ENCODE results near the gene MTLN.

- TF ChIP-seq SRF (IDR thresholded peaks at IDR 0.05; ENCODE audit: low read depth, low read length) (no peak), ZBTB38 (CRISPR knock-in tag; IDR thresholded peaks at IDR 0.05) (no peak), ZNF687 (CRISPR knock-in tag; IDR thresholded peaks at IDR 0.05) (no peak), ZNF883 (CRISPR knock-in tag; IDR thresholded peaks at IDR 0.05; ENCODE audit: not compliant biosample characterization) (no peak), ZNF274 (CRISPR knock-in tag; IDR thresholded peaks at IDR 0.05) (no peak), PRDM15 (CRISPR knock-in tag; IDR thresholded peaks at IDR 0.05) (no peak), ZNF136 (CRISPR knock-in tag; IDR thresholded peaks at IDR 0.05; ENCODE audit: low read depth) (no peak), MED13 (CRISPR knock-in tag; IDR thresholded peaks at IDR 0.05) (no peak), NR2C2 (CRISPR knock-in tag; IDR thresholded peaks at IDR 0.05; ENCODE audit: borderline replicate concordance) (no peak), TCF7L2 (IDR thresholded peaks at IDR 0.05; ENCODE audit: low read depth, low read length) (no peak), MYC (CRISPR knock-in tag; IDR thresholded peaks at IDR 0.05; ENCODE audit: borderline replicate concordance) (no peak)
- TF ChIP-seq, protein P1, sequence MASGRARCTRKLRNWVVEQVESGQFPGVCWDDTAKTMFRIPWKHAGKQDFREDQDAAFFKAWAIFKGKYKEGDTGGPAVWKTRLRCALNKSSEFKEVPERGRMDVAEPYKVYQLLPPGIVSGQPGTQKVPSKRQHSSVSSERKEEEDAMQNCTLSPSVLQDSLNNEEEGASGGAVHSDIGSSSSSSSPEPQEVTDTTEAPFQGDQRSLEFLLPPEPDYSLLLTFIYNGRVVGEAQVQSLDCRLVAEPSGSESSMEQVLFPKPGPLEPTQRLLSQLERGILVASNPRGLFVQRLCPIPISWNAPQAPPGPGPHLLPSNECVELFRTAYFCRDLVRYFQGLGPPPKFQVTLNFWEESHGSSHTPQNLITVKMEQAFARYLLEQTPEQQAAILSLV (CRISPR knock-in tag; IDR thresholded peaks at IDR 0.05; ENCODE audit: borderline replicate concordance): no peak
Measured at GRCh38 chr2:110215566-110216158, 3.3 kb upstream of the MTLN start.

Measured in HepG2 (cell line).